Astrocyte (in vitro differentiated cells and primary cell): ENCODE data around the gene UQCR10. TPM values are rescaled to one million over a fixed set of nuclear protein-coding genes. Genes with fewer than 3 reads are reported as not detected.

ENCODE experiments used
- DNase-seq: peaks from one replicate; pipeline ENCODE4 v3.0.0-alpha.2; 2010; ENCODE audit warnings: low read depth
- FAIRE-seq: peaks from 2 replicates; lab custom pipeline; 2011; peaks lifted over from hg19 to GRCh38; lab: Jason Lieb, UNC
- H2AFZ ChIP-seq: 2 replicates; pipeline ENCODE4 v1.6.0; 2012; ENCODE audit warnings: low read depth, low read length, inconsistent platforms
- H3K27ac ChIP-seq: 2 replicates; pipeline ENCODE4 v1.5.1; 2011; ENCODE audit warnings: low read depth, low read length, inconsistent platforms
- H3K27me3 ChIP-seq: 2 replicates; pipeline ENCODE4 v1.6.0; 2011; ENCODE audit warnings: low read length, inconsistent platforms; ENCODE audit not compliant: insufficient read depth
- H3K36me3 ChIP-seq: 2 replicates; pipeline ENCODE4 v1.5.1; 2011; ENCODE audit warnings: low read length, inconsistent platforms; ENCODE audit not compliant: insufficient read depth
- H3K4me1 ChIP-seq: 2 replicates; pipeline ENCODE4 v1.5.1; 2011; ENCODE audit warnings: low read length, inconsistent platforms; ENCODE audit not compliant: insufficient read depth
- H3K4me2 ChIP-seq: 2 replicates; pipeline ENCODE4 v1.6.0; 2012; ENCODE audit warnings: low read length, inconsistent platforms
- H3K4me3 ChIP-seq: 2 replicates; pipeline ENCODE4 v1.5.1; 2011; ENCODE audit warnings: low read depth, mild to moderate bottlenecking, low read length, inconsistent platforms; ENCODE audit not compliant: insufficient read depth
- H3K79me2 ChIP-seq: 2 replicates; pipeline ENCODE4 v1.6.0; 2012; ENCODE audit warnings: mild to moderate bottlenecking, low read length, inconsistent platforms; ENCODE audit not compliant: insufficient read depth
- H3K9ac ChIP-seq: 2 replicates; pipeline ENCODE4 v1.6.0; 2012; ENCODE audit warnings: mild to moderate bottlenecking, low read length, inconsistent platforms
- H3K9me3 ChIP-seq: 2 replicates; pipeline ENCODE4 v1.5.1; 2012; ENCODE audit warnings: low read depth, mild to moderate bottlenecking, low read length, inconsistent platforms; ENCODE audit not compliant: insufficient read depth
- H4K20me1 ChIP-seq: 2 replicates; pipeline ENCODE4 v1.6.0; 2012; ENCODE audit warnings: low read length, inconsistent platforms; ENCODE audit not compliant: insufficient read depth
- H3K27ac Mint-ChIP-seq: one replicate; pipeline ENCODE4 v1.8.0; 2021; ENCODE audit warnings: mild to moderate bottlenecking, mixed read lengths; ENCODE audit not compliant: unreplicated experiment
- H3K27me3 Mint-ChIP-seq: one replicate; pipeline ENCODE4 v1.8.0; 2021; ENCODE audit warnings: low read depth, mixed read lengths; ENCODE audit not compliant: unreplicated experiment
- H3K36me3 Mint-ChIP-seq: one replicate; pipeline ENCODE4 v1.8.0; 2021; ENCODE audit warnings: low read depth, mixed read lengths; ENCODE audit not compliant: unreplicated experiment
- H3K4me1 Mint-ChIP-seq: one replicate; pipeline ENCODE4 v1.8.0; 2021; ENCODE audit warnings: low read depth, mixed read lengths; ENCODE audit not compliant: unreplicated experiment
- H3K4me3 Mint-ChIP-seq: one replicate; pipeline ENCODE4 v1.8.0; 2021; ENCODE audit warnings: mild to moderate bottlenecking, moderate library complexity, mixed read lengths; ENCODE audit not compliant: unreplicated experiment
- H3K9me3 Mint-ChIP-seq: one replicate; pipeline ENCODE4 v1.8.0; 2021; ENCODE audit warnings: mild to moderate bottlenecking, mixed read lengths; ENCODE audit not compliant: unreplicated experiment
- EZH2 ChIP-seq: IDR thresholded peaks from 2 replicates; pipeline ENCODE4 v1.6.1; 2012; ENCODE audit warnings: mild to moderate bottlenecking, low read length, inconsistent platforms; ENCODE audit not compliant: insufficient read depth
- total RNA-seq: library from RNA; stranded (reverse); gene quantifications from 2 replicates; pipeline ENCODE4 v1.2.1, GENCODE V29; 2021
- TF ChIP-seq, protein P1 (sequence below): IDR thresholded peaks from 2 replicates; pipeline ENCODE4 v1.5.1; 2011; ENCODE audit warnings: low read depth, mild to moderate bottlenecking, inconsistent platforms, low read length, moderate library complexity; ENCODE audit not compliant: insufficient read depth

Gene UQCR10
- total RNA-seq, 1 donor from 2014 or later, result 112 TPM

DNA sequence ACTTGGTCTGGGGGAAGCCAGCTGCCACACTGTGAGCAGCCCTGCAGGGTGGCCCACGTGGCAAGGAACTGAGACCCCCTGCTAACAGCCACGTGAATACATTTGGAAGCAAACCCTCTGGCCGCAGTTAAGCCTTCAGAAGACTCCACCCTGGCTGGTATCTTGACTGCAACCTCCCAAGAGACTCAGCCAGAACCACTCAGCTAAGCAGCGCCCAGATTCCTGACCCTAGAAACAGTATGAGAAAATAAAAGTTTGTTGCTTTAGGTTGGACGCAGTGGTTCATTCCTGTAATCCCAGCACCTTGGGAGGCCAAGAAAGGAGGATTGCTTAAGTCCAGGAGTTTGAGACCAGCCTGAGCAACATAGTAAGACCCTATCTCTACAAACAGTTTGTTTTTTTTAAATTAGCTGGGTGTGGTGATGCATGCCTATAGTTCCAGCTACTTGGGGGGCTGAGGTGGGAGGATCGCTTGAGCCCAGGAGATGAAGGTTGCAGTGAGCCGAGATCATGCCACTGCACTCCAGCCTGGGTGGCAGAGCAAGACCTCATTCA, 9.0 kb upstream of the UQCR10 start:
- FAIRE-seq (no peak), DNase-seq (no peak)
- no peak overlapping the region for H3K4me3 ChIP-seq
- no peaks in the 10 kb centered on the region for H3K4me1 ChIP-seq
- no peak overlapping the region for H3K4me2 ChIP-seq
- H3K9me3 Mint-ChIP-seq, result no peaks in the 10 kb centered on the region
- peaks cover 3% of the 10 kb centered on the region for H3K36me3 Mint-ChIP-seq
- H3K79me2 ChIP-seq, result no peaks in the 10 kb centered on the region
- no peak overlapping the region for H3K4me3 Mint-ChIP-seq
- no peak overlapping the region for H3K27ac ChIP-seq
- no peaks in the 10 kb centered on the region for H3K27me3 ChIP-seq
- no peaks in the 10 kb centered on the region for H3K9me3 ChIP-seq
- no peaks in the 10 kb centered on the region for H3K27me3 Mint-ChIP-seq
- TF ChIP-seq, protein P1, sequence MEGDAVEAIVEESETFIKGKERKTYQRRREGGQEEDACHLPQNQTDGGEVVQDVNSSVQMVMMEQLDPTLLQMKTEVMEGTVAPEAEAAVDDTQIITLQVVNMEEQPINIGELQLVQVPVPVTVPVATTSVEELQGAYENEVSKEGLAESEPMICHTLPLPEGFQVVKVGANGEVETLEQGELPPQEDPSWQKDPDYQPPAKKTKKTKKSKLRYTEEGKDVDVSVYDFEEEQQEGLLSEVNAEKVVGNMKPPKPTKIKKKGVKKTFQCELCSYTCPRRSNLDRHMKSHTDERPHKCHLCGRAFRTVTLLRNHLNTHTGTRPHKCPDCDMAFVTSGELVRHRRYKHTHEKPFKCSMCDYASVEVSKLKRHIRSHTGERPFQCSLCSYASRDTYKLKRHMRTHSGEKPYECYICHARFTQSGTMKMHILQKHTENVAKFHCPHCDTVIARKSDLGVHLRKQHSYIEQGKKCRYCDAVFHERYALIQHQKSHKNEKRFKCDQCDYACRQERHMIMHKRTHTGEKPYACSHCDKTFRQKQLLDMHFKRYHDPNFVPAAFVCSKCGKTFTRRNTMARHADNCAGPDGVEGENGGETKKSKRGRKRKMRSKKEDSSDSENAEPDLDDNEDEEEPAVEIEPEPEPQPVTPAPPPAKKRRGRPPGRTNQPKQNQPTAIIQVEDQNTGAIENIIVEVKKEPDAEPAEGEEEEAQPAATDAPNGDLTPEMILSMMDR, result no peak
- no peak for TF ChIP-seq EZH2
- no peaks in the 10 kb centered on the region for H3K36me3 ChIP-seq
- no peak overlapping the region for H3K27ac Mint-ChIP-seq
- no peak overlapping the region for H3K9ac ChIP-seq
- peaks cover 2% of the 10 kb centered on the region for H3K4me1 Mint-ChIP-seq
- peaks cover 11% of the 10 kb centered on the region for H4K20me1 ChIP-seq
- no peak overlapping the region for H2AFZ ChIP-seq

DNA sequence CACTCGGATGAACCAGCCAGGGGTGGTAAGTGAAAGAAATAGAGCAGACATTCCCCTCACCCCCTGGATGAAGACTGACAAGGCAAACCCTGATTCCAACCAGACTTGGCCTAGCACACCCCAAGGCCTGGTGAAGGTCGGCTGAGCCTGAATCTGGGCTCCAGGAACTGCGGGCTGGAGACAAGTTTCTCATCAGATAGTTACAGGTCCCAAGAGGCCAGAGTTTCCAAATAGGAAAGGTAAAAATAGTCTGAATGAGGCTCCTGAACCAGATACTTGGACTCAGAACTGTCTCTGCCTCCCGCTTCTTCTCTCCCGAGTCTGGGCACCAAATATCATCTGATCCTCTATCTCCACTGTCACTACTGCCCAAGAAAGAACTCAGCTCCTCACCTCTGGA, 8.2 kb upstream of the UQCR10 start:
- DNase-seq, result no peak
- no peaks in the 10 kb centered on the region for H3K27me3 Mint-ChIP-seq
- Histone ChIP-seq H4K20me1 (peaks cover 11% of the 10 kb centered on the region), H3K27me3 (no peaks in the 10 kb centered on the region), H3K4me3 (no peak overlapping the region), H3K79me2 (no peaks in the 10 kb centered on the region), H2AFZ (no peak overlapping the region), H3K9ac (no peak overlapping the region), H3K4me2 (no peak overlapping the region), H3K36me3 (no peaks in the 10 kb centered on the region), H3K27ac (no peak overlapping the region), H3K4me1 (no peaks in the 10 kb centered on the region), H3K9me3 (no peaks in the 10 kb centered on the region)
- FAIRE-seq, result no peak
- no peak overlapping the region for H3K4me3 Mint-ChIP-seq
- H3K4me1 Mint-ChIP-seq, result peaks cover 2% of the 10 kb centered on the region
- peaks cover 1% of the 10 kb centered on the region for H3K36me3 Mint-ChIP-seq
- H3K9me3 Mint-ChIP-seq, result no peaks in the 10 kb centered on the region
- H3K27ac Mint-ChIP-seq, result no peak overlapping the region
- TF ChIP-seq, protein P1, result no peak
- no peak for TF ChIP-seq EZH2

DNA sequence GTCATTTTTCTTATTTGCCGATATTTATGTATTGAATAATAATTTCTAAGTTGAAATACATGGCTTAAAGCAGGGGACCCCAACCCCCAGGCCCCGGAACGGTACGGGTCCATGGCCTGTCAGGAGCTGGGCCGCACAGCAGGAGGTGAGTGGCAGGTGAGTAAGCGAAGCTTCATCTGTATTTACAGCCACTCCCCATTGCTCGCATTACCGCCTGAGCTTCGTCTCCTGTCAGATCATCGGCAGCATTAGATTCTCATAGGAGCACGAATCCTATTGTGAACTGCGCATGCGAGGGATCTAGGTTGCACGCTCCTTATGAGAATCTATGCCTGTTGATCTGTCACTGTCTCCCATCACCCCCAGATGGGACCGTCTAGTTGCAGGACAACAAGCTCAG, 4.9 kb upstream of the UQCR10 start:
- peaks cover 4% of the 10 kb centered on the region for H3K4me1 Mint-ChIP-seq
- H3K4me3 ChIP-seq, result no peak overlapping the region
- H3K79me2 ChIP-seq, result peaks cover 8% of the 10 kb centered on the region
- no peak overlapping the region for H3K4me3 Mint-ChIP-seq
- DNase-seq (no peak), FAIRE-seq (no peak)
- H4K20me1 ChIP-seq, result peaks cover 2% of the 10 kb centered on the region
- H3K36me3 Mint-ChIP-seq, result peaks cover 1% of the 10 kb centered on the region
- H3K27me3 ChIP-seq, result no peaks in the 10 kb centered on the region
- H3K27ac ChIP-seq, result no peak overlapping the region
- H2AFZ ChIP-seq, result no peak overlapping the region
- H3K9ac ChIP-seq, result no peak overlapping the region
- no peak overlapping the region for H3K27ac Mint-ChIP-seq
- H3K4me1 ChIP-seq, result peaks cover 7% of the 10 kb centered on the region
- H3K9me3 ChIP-seq, result no peaks in the 10 kb centered on the region
- no peak overlapping the region for H3K4me2 ChIP-seq
- H3K27me3 Mint-ChIP-seq, result no peaks in the 10 kb centered on the region
- H3K36me3 ChIP-seq, result no peaks in the 10 kb centered on the region
- no peaks in the 10 kb centered on the region for H3K9me3 Mint-ChIP-seq
- TF ChIP-seq EZH2, result no peak
- TF ChIP-seq, protein P1, result no peak
